GM19023 (cell line): ENCODE results near the gene HDAC10.
"Not testable (repeated sequence)": the region's sequence is repeated elsewhere in the genome, so short reads cannot be mapped to it uniquely, and the experiment has no call there.

ENCODE experiments used
- ATAC-seq: cut with Tn5 transposase; IDR thresholded peaks from one replicate; pipeline ENCODE4 v1.9.1; 2021; ENCODE audit warnings: mild to moderate bottlenecking, moderate library complexity; ENCODE audit not compliant: unreplicated experiment

HDAC10 gene

DNA sequence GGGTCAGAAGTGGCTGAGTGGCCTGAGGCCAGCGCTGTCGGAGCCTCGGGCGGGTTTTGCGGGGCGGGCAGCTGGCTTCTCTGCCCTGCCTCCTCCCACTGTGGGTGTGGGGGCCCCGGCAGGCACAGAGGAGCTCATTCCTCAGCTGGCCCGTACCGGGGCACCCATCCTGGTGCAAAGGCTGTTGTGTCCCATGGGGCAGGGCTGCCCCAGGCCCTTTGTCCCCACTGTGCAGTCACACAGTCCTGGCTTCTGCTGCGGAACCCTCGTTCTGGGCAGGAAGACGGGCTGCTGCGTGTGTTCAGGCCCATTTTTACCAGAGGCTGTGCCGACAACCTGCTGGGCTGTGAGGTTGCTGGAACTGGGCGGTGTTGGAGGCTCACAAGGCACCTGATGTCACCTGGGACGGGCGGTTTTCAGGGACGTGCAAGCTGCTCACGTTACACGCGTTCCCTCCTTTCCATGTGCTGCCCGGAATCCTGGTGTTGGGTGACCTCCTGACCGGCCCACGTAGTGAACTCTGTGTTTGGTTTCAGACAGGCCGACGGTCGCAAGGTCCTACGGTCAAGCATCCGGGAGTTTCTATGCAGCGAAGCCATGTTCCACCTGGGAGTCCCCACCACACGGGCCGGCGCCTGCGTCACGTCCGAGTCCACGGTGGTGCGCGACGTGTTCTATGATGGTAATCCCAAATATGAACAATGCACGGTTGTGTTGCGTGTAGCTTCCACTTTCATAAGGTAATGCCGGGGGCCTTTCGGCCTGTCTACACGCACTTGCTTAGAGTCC is 45.1 kb downstream of the HDAC10 start:
- ATAC-seq: no peak

DNA sequence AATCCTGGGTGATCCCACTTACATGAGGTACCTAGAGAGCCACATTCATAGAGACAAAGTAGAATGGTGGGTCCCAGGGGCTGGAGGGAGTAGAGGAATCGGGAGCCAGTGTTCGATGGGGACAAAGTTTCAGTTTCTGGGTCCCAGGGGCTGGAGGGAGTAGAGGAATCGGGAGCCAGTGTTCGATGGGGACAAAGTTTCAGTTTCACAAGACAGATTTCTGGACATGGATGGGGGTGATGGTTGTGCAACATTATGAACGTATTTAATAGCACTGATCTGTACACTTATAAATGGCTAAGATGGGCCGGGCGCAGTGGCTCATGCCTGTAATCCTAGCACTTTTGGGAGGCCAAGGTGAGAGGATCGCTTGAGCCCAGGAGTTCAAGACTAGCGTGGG is 46.1 kb downstream of the HDAC10 start:
- ATAC-seq: not testable (repeated sequence)

DNA sequence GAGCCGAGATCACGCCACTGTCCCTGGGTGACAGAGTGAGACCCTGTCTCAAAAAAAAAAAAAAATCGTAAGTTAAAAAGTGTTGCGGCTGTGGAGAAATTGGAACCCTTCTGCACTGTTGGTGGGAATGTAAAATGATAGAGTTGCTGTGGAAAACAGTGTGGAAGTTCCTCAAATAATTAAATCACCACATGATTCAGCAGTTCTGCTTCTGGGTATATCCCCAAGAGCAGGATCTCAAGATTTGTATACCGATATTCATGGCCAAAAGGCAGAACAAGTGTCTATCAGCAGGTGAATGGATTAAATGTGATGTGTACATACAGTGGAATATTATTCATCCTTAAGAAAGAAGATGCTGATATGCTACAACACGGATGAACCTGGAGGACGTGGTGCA is 46.5 kb downstream of the HDAC10 start:
- no peak for ATAC-seq

DNA sequence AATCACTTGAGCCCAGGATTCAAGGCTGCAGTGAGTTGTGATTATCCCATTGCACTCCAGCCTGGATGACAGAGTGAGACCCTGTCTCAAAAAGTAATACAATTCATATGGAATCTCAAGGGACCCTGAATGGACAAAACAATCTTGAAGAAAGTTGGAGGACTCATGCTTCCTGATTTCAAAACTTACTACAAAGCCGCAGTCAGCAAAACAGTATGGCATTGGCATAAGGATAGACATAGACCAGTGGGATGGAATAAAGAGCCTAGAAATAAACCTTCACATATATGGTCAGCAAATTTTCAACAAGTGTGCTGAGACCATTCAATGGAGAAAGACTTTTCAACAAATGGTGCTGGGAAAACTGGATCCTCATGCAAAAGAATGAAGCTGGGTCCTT is 47.8 kb downstream of the HDAC10 start:
- no peak for ATAC-seq

DNA sequence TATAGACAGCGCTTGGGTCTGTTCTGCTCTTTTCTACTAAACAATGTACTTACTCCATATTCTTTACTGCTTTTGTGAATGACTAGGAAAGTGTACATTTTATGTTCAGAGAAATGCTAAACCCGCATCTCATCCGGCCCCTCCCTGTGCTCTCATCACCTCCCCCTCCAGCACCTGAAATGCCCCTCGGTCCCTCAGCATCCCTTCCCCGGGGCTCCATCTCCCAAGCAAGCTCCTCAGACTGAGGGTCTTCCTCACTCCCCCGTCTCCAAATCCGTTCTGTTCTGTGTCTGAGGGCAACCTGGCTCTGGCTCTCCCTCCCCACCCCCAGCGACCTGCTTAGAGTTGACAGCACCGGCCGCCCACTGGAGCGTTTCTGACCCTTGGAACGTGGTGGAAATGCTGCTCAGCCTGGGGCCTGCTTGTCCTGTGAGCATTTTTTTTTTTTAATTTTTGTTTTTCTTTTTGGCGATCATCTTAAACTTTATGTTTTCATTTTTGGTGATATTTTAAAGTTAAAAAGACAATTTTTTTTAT is 48.9 kb downstream of the HDAC10 start:
- no peak for ATAC-seq

DNA sequence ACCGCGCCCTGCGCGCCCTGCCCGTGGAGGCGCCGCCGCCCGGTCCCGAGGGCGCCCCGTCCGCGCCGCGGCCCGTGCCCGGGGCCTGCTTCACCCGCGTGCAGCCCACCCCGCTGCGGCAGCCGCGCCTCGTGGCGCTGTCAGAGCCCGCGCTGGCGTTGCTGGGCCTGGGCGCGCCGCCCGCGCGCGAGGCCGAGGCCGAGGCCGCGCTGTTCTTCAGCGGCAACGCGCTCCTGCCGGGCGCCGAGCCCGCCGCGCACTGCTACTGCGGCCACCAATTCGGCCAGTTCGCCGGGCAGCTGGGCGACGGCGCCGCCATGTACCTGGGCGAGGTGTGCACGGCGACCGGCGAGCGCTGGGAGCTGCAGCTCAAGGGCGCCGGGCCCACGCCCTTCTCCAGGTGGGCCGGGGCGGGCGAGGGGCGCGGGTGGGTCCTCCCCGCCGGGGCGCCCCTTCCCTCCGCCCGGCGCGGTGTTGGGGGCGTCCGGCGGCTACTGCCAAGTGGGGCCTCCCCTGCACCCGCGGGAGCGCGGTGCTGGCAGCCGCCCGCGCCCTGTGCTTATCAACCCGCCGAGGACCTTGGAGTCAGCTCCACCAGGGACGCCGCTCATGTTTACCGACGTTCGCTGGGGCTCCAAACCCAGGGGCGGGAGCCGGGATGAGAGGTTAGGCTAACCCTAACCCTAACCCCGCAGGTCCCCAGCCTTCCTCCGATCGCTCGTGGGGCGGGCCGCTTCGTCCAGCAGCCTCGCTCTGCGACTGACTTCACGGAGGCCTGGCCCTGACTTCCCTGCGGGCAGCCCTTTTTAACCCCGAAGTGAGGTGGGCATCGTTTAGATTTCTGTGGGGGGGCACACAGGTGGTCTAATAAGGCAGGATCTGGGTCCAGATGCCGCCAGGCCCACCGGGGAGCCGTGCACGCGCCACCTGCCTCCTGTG is 49.6 kb downstream of the HDAC10 start:
- ATAC-seq: peak; percentile 21

DNA sequence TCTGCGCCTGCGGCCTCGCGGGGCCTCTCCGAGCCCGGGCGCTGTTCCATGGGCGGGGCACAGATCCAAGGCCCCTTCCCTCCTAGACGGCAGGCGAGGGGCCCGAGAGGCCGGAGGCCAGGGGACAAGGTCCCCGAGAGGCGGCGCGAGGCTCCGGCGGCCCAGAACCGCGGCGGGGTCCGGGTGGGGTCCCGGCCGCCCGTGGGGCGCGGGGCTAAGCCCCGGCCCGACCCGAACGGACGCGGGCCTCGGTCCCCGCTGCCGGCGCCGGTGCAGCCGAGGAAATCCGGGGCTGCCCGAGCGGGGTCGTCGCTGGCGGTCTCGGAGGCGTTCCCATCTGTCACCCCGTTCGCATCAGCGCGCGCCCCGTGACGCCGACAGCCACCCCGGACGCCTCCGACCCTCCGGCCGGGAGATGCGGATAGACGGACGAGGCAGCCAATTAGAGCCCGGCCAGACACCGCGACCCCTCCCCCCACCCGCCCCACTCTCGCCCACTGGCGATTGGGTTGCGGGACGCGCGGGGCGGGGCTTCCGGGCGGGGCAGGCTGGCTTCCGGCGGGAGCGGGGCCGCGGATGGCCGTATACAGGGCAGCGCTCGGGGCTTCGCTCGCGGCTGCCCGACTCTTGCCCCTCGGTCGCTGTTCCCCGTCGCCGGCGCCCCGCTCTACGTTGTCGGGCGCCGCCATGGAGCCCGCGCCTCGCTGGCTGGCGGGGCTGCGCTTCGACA is 50.4 kb downstream of the HDAC10 start, which contains the start of gene SELENOO:
Gene SELENOO (plus strand): TSS at position 551 of the 730 bp plus-strand sequence. CDS start 26 bp downstream, at position 577.
- ATAC-seq: peak; percentile 70

DNA sequence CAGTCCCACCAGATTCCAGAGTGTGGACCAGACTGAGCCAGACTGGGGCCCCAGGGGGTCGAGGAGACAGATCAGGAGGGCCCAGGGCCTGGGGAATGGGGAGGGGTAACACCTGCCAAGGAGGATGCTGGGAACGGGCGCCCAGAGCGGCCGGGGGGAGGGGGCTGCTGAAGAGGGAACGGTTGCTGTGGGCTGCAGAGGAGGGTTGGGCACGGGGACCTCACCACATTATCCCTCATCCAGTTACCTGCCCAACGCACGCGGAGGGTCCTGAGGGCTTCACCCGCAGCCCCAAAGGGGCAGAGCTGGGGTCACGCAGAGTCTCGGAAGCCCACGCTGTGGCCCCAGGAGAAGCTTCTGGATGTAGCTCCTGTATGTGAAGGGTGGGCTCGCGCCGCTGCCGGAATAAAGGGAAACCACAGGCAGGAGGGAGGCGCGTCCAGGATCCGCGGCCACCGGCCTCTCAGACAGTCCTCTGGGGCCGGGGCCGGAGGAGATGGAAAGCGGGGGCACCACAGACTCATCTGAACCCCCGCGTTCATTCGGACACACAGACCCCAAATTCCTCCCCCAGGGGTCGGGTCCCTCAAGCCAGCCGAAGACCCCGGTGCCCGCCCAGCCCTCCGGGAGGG is 51.1 kb downstream of the HDAC10 start:
- ATAC-seq: no peak

DNA sequence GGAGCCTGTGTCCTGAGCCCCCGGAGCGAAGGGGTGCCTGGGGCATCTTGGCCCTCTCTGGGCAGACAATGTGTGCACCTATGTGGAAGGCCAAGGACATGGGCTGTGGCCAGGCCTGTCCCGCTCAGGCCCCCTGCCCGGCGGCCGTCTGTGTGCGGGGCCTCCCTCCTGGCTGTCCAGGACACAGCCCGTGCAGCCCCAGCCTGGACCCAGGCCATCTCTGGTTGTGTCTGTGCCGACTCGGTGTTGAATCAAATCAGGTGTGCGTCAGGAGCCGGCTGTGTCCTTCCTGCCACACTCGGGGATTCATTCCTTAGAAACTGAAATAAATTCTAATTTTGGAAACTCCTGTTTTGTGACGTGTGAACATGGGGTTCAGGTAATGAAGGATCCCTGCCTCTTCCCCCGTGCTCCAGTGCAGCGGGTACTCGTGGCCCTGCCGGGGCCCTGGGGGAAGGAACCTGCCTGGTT is 51.8 kb downstream of the HDAC10 start:
- no peak for ATAC-seq

DNA sequence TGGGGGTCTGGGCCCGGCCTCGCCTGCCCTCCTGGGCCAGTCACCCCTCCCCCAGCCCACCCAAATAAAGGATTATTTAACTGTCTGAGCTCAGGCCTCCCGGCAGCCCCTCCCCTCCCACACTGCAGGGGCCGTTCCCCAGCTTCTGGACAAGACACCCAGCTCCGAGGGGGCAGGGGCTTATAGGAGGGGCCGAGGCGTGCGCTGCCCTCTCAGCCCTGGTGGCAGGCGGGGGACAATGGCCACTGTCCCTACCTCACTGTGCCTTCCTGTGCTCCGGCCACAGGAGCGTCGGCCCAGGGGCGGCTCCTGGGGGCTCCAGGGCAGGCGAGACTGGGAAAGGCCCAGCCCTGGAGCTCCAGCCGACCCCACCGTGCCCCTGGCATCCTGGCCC is 52.4 kb downstream of the HDAC10 start:
- no peak for ATAC-seq

DNA sequence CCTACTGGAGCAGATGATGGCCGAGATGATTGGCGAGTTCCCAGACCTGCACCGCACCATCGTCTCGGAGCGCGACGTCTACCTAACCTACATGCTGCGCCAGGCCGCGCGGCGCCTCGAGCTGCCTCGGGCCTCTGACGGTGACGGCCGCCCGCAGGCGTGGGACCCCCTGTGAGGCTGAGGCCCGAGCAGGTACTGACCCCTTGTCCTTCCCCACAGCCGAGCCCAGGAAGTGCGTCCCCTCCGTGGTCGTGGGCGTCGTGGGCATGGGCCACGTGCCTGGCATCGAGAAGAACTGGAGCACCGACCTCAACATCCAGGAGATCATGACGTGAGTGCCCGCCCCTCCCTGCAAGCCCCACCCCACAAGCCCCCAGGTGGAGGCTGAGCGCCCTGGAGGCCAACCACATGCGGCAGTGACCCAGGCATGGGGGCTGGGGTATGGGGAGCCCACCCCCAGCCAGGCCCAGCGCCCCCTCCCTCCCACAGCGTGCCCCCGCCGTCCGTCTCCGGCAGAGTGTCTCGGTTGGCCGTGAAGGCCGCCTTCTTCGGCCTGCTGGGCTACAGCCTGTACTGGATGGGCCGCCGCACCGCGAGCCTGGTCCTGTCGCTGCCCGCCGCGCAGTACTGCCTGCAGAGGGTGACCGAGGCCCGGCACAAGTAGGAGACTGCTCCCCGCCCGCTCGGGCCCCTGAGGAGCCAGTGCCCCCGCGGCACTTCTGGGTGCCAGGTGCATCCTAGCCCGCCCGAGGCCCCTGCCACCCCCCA is 53.0 kb downstream of the HDAC10 start:
- ATAC-seq: no peak

DNA sequence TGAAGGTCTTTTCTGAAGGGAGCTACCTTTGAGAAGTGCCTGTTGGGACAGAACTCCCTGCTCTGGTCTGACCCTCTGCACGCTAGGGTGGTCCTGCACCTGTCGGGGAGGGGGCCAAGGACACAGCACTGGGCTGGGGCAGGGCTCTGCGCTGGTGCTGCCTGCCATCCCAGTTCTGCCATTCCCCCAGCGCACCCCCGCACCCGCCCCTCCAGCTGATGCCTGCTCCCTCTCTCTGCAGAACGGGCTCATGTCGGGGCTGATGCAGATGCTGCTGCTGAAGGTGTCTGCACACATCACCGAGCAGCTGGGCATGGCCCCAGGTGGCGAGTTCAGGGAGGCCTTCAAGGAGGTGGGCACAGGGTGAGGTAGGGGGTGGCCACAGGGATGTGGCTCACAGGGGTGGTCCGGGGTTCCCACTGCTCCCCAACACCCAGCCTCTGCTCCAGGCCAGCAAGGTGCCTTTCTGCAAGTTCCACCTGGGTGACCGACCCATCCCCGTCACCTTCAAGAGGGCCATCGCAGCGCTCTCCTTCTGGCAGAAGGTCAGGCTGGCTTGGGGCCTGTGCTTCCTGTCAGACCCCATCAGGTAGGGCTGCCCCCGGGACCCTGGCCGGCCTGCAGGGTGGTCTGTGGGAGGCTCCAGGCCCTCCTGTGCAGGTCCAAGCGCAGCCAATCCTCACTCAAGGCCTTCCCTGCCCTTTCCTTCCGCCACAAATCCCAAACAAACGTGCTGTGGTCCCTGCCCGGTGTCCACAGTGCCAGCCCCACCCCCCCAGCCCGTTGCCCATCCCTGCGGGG is 53.9 kb downstream of the HDAC10 start:
- no peak for ATAC-seq

DNA sequence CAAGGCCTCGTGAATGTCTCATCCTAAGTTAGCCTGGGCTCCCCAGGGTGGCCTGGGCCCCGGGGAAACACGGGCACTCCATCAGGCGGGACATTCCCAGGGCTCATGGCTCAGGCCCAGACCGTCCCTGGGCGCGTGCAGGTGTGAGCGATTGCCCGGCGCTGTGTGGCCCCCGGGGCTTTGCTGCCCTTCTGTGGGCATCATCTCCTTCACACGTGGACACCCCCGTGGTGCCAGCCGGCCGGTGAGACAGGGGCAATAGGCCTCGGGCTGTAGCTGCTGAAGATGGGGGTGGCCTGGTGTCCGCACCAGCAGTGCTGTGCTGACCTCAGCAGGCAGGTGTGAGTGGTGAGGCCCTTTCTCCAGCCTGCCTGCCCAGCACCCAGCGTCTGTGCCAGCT is 54.8 kb downstream of the HDAC10 start:
- no peak for ATAC-seq
